Loucy (cell line): ENCODE data around the gene CATSPER1.

ENCODE experiments used
- EZH2phosphoT487 ChIP-seq: fragments of 200-600 bp; IDR thresholded peaks from 2 replicates; pipeline ENCODE4 v1.6.1; 2018; ENCODE audit warnings: antibody characterized with exemption, mild to moderate bottlenecking, moderate library complexity, borderline replicate concordance
- TF ChIP-seq, protein P1 (sequence below): fragments of 200-600 bp; sonication (generic); conservative IDR thresholded peaks from 2 replicates; pipeline ENCODE4 v1.5.1; 2014; ENCODE audit warnings: mild to moderate bottlenecking, antibody characterized with exemption, low read length

DNA sequence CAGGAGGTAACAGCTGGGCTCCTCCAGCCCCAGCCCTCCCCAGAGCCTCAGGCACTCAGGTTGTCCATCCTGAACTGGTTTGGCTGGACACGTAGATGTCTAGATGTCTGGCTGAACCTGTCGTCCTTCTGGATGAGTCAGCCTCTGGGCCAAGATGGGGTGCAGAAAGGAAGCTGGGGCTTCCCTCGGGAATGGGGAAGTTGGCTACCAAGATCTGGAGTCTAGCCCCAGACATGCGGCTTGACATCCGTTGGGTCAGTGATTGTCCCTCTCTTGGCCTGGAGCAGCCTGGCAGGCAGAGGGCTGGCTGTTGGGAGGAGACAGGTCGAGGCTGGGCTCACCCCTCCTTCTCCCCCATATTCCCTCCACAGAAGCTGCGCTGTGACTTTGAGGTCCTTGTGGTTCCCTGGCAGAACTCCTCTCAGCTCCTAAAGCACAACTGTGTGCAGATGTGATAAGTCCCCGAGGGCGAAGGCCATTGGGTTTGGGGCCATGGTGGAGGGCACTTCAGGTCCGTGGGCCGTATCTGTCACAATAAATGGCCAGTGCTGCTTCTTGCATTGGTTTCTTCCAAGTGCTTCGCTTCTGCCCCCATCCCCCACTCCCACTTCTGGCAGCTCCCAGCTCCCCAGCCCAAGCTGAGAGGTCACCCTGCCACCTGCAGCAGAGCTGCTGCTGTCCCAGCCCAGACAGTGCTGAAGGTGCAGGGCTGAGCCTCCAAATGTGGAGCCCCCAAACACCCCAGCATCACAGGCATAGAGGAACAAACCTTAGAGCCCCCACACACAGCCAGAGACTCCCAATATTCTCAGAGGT, 13.1 kb downstream of the CATSPER1 start:
- TF ChIP-seq, protein P1, sequence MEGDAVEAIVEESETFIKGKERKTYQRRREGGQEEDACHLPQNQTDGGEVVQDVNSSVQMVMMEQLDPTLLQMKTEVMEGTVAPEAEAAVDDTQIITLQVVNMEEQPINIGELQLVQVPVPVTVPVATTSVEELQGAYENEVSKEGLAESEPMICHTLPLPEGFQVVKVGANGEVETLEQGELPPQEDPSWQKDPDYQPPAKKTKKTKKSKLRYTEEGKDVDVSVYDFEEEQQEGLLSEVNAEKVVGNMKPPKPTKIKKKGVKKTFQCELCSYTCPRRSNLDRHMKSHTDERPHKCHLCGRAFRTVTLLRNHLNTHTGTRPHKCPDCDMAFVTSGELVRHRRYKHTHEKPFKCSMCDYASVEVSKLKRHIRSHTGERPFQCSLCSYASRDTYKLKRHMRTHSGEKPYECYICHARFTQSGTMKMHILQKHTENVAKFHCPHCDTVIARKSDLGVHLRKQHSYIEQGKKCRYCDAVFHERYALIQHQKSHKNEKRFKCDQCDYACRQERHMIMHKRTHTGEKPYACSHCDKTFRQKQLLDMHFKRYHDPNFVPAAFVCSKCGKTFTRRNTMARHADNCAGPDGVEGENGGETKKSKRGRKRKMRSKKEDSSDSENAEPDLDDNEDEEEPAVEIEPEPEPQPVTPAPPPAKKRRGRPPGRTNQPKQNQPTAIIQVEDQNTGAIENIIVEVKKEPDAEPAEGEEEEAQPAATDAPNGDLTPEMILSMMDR, result no peak
- no peak for TF ChIP-seq EZH2phosphoT487
